ENCODE measurements around the gene NFE2L1. TPM values are rescaled to one million over a fixed set of nuclear protein-coding genes. Genes with fewer than 3 reads are reported as not detected.
A peak's percentile ranks its signal among the peaks of the same experiment; 100 is the strongest.

NFE2L1 gene
- total RNA-seq, 1 experiment from 2014 or later = 161 TPM

GRCh38 chr17:48014595-48015111 is 33.5 kb upstream of the NFE2L1 start:
- no peak overlapping the region for H3K4ac ChIP-seq (ENCODE audit: low read depth, low read length)
- Mint-ChIP-seq H3K27me3 (ENCODE audit: low read depth) (peaks cover 29% of the 10 kb centered on the region), H3K4me3 (no peak overlapping the region), H3K27ac (0 out of 7 replicates have a peak overlapping the region, but pooled peaks of 1 of the 3 experiments have one; percentile 36), H3K4me1 (peaks cover 38 to 43% of the 10 kb centered on the region in 2 experiments), H3K9me3 (no peaks in the 10 kb centered on the region), H3K36me3 (ENCODE audit: insufficient read depth in 1 of 3, low read depth in 3 of 3) (no peaks in the 10 kb centered on the region; a peak in 1 of 7 replicates)
- no peak overlapping the region for H2BK120ac ChIP-seq (ENCODE audit: low read depth, low read length, poor library complexity, severe bottlenecking)
- DNase-seq = peak; percentile 40
- no peak overlapping the region for H3K4me2 ChIP-seq (ENCODE audit: insufficient read depth, insufficient read length, low read length)
- H3K79me1 ChIP-seq (ENCODE audit: insufficient read depth, low read depth, low read length, poor library complexity, severe bottlenecking) = no peaks in the 10 kb centered on the region
- peaks cover 9% of the 10 kb centered on the region for H3K23me2 ChIP-seq (ENCODE audit: insufficient read length, low read depth, low read length, poor library complexity, severe bottlenecking)
- H2AK5ac ChIP-seq (ENCODE audit: insufficient read length, low read length) = no peak overlapping the region
- no peak overlapping the region for H4K5ac ChIP-seq (ENCODE audit: insufficient read length, low read depth, low read length)
- no peaks in the 10 kb centered on the region for H3K4me1 ChIP-seq (ENCODE audit: insufficient read depth, low read length)
- H4K8ac ChIP-seq (replicated peaks; ENCODE audit: insufficient read length, low read depth, low read length) = no peak overlapping the region
- no peak overlapping the region for H2BK5ac ChIP-seq (ENCODE audit: insufficient read length, low read length)
- H3K79me2 ChIP-seq (ENCODE audit: insufficient read depth, low read length) = no peaks in the 10 kb centered on the region
- no peak for TF ChIP-seq CTCF (conservative IDR thresholded peaks at IDR 0.05)
- H3K23ac ChIP-seq (ENCODE audit: insufficient read length, low read depth, low read length) = no peak overlapping the region
- no peak overlapping the region for H3K56ac ChIP-seq (ENCODE audit: insufficient read length, low read depth, low read length)
- no peak overlapping the region for H3K27ac ChIP-seq (ENCODE audit: insufficient read length, low read depth, low read length)
- H2BK12ac ChIP-seq (ENCODE audit: insufficient read length, low read depth, low read length) = no peak overlapping the region
- no peaks in the 10 kb centered on the region for H3K9me3 ChIP-seq (ENCODE audit: control insufficient read depth, low read depth, low read length)
- no peak overlapping the region for H3K18ac ChIP-seq (ENCODE audit: insufficient read length, low read depth, low read length)
- WGBS (ENCODE audit: extremely low coverage, insufficient read length, low lambda C conversion rate) = no CpG with 5 or more reads among the region's 8 CpGs
- no peak overlapping the region for H3K14ac ChIP-seq (ENCODE audit: insufficient read depth, low read length)
- no peak overlapping the region for H2BK15ac ChIP-seq (ENCODE audit: low read depth, low read length)
- no peaks in the 10 kb centered on the region for H4K20me1 ChIP-seq (ENCODE audit: control insufficient read depth, insufficient read depth, insufficient read length)
- H4K91ac ChIP-seq (ENCODE audit: insufficient read length, low read depth, low read length) = no peak overlapping the region
- H3K9ac ChIP-seq (ENCODE audit: extremely low read depth, insufficient read length, low read length) = no peak overlapping the region
- no peak overlapping the region for H3T11ph ChIP-seq (ENCODE audit: low read length)
- H2BK20ac ChIP-seq (ENCODE audit: low read depth, low read length, poor library complexity, severe bottlenecking) = no peak overlapping the region
- H3K27me3 ChIP-seq (ENCODE audit: insufficient read depth, low read length) = no peaks in the 10 kb centered on the region; the same call in 1 of the 2 replicates
- no peak overlapping the region for H2AFZ ChIP-seq (ENCODE audit: low read length)

Data from H9 (cell line).